Esophagus (tissue), 2 donors: ENCODE data around the gene RNLS. TPM values are rescaled to one million over a fixed set of nuclear protein-coding genes. Genes with fewer than 3 reads are reported as not detected.

Source experiments
- H3K27ac ChIP-seq, 2 donors: one replicate each; pipeline ENCODE4 v1.5.1; 2013; ENCODE audit warnings: low read depth in 2 of 2, mild to moderate bottlenecking in 2 of 2, inconsistent platforms in 1 of 2, low read length in 1 of 2, moderate library complexity in 1 of 2
- H3K27me3 ChIP-seq, 2 donors: one replicate each; pipeline ENCODE4 v1.6.1; 2013; ENCODE audit warnings: low read length in 2 of 2, control low read depth in 1 of 2, mild to moderate bottlenecking in 1 of 2; ENCODE audit not compliant: insufficient read depth in 2 of 2, control insufficient read depth in 1 of 2
- H3K36me3 ChIP-seq, 2 donors: one replicate each; pipeline ENCODE4 v1.6.1; 2013; ENCODE audit warnings: low read length in 1 of 2; ENCODE audit not compliant: control insufficient read depth in 2 of 2, insufficient read depth in 2 of 2
- H3K4me1 ChIP-seq, 2 donors: one replicate each; pipeline ENCODE4 v1.6.1; 2013; ENCODE audit warnings: low read length in 1 of 2; ENCODE audit not compliant: control insufficient read depth in 2 of 2, insufficient read depth in 2 of 2
- H3K4me3 ChIP-seq, 2 donors: one replicate each; pipeline ENCODE4 v1.5.1; 2013; ENCODE audit warnings: low read length in 2 of 2, mild to moderate bottlenecking in 2 of 2, low read depth in 1 of 2, moderate library complexity in 1 of 2
- H3K9me3 ChIP-seq, 2 donors: one replicate each; pipeline ENCODE4 v1.6.1; 2013; ENCODE audit warnings: mild to moderate bottlenecking in 2 of 2, low read depth in 1 of 2, low read length in 1 of 2, moderate library complexity in 1 of 2; ENCODE audit not compliant: control insufficient read depth in 2 of 2, insufficient read depth in 1 of 2
- WGBS, 2 donors: extraction: QIAGEN DNeasy Blood & Tissue Kit; methylation state at CpG; one replicate each; pipeline ENCODE4 v1.1.7; 2013; 5-methylcytosine and 5-hydroxymethylcytosine counted together
- polyA plus RNA-seq, 2 donors: library from polyadenylated mRNA; stranded (reverse); fragments of 200-250 nt; gene quantifications; one replicate each; pipeline ENCODE4 v1.2.3, GENCODE V29; 2013
- donor health status: healthy with polysubstance abuse.
- donor health status: Bipolar disorder and iron deficiency.

RNLS gene
- polyA plus RNA-seq, 2 donors = 3.3 to 6.7 TPM

DNA sequence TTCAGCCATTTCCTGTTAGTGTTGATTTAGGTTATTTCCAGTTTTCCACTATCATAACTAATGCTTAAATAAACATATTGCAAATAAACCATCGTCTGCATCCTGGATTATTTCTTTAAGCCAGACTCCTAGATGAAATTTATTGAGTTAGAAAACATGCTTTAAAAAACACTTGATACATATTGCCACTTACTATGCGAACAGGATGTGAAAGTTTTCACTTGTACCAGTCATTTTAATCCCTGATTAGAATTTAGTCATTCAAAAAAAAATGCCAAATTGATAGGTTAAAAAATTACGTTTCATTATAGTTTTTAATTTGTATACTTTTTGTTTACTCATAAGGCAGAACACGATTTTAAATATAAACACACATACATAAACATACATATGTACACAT is 309.6 kb downstream of the RNLS start:
- H3K4me3 ChIP-seq = no peak overlapping the region
- H3K9me3 ChIP-seq = no peaks in the 10 kb centered on the region
- H3K27ac ChIP-seq = no peak overlapping the region
- WGBS, 2 donors = 52 to 57% methylated on average over 4 of the region's 4 CpGs
- no peaks in the 10 kb centered on the region for H3K27me3 ChIP-seq
- H3K4me1 ChIP-seq = peaks cover 0 to 3% of the 10 kb centered on the region in 2 donors
- no peaks in the 10 kb centered on the region for H3K36me3 ChIP-seq

DNA sequence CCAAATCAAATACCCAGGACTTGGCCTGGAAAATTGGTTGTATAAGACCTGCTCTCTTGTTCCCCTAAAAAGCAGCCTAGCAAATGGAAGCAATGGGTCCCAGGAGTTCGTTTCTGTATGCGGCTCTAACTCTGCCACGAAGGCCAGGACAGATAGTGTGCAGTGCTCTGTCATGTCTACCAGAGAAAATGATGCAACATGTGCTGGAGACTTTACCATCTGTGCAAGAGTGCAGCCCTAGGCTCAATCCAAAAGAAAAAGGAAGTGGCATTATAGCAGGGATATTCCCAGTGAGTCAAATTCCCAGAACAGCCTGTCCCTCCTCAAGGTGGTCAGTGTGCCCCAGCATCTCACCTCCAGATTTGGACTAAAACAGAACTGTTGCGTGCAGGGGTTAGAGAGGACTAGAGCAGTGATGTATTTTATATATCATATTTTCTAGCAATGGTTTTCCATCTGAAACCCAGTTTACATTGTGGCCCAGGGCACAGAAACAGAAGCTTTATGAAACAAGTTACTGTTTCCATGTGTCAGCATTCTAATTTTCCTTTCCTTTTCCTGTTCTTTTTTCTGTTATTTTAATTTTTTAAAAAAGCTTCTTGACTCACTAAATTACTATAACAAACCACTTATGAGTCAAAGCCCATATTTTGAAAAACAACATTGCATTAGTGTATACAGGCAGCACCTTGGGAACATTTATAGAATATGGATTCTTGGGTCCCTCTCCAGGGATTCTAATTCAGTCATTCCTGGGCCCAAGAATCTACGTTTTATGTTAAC is 311.2 kb downstream of the RNLS start:
- H3K27me3 ChIP-seq = no peaks in the 10 kb centered on the region
- H3K36me3 ChIP-seq = no peaks in the 10 kb centered on the region
- 82 to 83% methylated on average over 5 of the region's 5 CpGs for WGBS, 2 donors
- H3K9me3 ChIP-seq = no peaks in the 10 kb centered on the region
- H3K4me3 ChIP-seq = no peak overlapping the region
- H3K4me1 ChIP-seq = peaks cover 0 to 3% of the 10 kb centered on the region in 2 donors
- H3K27ac ChIP-seq = peak overlapping the region in 1 of 2 donors; percentile 10

DNA sequence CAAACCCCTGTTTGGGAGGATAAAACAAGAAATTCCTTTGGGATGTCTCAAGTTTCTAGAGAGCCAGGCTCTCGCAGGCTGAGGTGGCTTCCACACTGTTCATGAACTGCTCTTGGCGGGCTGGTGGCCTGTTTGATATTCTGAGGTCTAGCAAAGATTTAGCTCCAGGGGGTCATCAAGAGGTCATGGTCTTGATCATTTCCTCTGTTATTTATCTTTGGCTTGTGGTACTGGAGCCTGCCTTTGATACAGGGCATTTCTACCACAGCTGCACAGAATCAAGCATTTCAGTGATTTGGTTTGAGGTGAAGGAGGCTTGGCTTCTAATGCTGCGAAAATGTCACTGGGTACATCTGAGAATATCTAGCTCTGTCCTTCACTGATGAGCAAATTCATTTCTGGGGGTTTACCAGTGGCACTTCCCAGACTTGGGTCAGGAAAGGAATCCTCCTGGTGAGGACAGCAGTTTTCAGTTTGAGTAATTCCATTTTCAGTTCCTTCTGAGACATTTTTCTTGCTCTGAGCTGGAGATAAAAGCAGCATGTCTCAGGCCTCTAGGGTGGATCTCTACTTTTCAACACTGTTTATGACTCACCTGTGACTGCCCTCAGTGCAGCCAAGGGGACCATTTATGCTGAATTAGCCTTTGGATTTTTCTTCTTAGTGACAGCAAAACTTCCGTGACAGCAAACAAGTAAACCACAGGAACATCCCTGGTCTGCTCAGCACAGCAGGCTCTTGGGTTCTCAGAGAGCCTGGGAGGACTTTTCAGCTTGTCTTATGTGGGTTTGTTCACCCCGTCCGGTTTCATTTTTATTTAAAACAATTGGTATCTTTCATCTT is 312.0 kb downstream of the RNLS start:
- no peaks in the 10 kb centered on the region for H3K27me3 ChIP-seq
- no peaks in the 10 kb centered on the region for H3K9me3 ChIP-seq
- 70 to 72% methylated on average over 6 of the region's 6 CpGs for WGBS, 2 donors
- H3K36me3 ChIP-seq = no peaks in the 10 kb centered on the region
- H3K27ac ChIP-seq = peak overlapping the region in 1 of 2 donors; percentile 47
- peaks cover 0 to 3% of the 10 kb centered on the region in 2 donors for H3K4me1 ChIP-seq
- no peak overlapping the region for H3K4me3 ChIP-seq

DNA sequence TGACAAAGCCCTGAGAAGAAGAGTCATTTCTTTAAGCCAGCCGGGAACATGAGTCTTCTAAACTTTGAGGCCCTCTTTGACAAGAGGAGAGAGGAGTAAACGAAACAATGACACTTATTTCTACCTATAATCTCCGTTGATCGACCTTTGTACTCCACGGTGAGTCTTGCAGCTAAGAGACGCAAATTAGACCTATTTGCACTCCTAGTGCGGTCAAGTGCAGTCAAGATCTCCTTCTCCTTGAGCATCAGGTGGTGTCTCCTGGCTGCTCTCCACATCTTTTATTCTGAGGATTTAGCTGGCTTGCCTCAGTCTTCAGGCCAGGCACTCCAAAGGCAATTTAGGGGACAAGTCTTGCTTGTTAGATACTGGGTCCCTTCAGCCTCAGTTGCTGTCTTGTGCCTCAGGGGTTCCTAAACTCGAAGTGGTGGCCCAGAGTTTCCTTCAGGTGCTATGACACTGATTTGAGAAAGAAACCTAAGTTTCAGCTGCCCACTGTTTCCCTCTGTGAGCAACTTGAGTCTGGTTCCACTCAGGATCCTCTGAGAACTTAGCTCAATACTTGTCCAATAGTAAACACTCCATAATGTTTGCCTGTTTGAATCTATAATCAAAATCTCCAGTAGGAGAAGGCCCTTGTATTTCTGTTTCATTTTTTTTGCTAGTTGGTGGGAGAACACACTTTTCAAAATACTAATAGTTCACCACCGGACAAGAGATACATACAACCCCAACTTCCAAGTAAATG is 312.9 kb downstream of the RNLS start:
- WGBS, 2 donors = 88 to 95% methylated on average over 9 of the region's 9 CpGs
- Histone ChIP-seq H3K36me3 (no peaks in the 10 kb centered on the region), H3K4me3 (no peak overlapping the region), H3K4me1 (peaks cover 0 to 3% of the 10 kb centered on the region in 2 donors), H3K27me3 (no peaks in the 10 kb centered on the region), H3K27ac (no peak overlapping the region), H3K9me3 (no peaks in the 10 kb centered on the region)

DNA sequence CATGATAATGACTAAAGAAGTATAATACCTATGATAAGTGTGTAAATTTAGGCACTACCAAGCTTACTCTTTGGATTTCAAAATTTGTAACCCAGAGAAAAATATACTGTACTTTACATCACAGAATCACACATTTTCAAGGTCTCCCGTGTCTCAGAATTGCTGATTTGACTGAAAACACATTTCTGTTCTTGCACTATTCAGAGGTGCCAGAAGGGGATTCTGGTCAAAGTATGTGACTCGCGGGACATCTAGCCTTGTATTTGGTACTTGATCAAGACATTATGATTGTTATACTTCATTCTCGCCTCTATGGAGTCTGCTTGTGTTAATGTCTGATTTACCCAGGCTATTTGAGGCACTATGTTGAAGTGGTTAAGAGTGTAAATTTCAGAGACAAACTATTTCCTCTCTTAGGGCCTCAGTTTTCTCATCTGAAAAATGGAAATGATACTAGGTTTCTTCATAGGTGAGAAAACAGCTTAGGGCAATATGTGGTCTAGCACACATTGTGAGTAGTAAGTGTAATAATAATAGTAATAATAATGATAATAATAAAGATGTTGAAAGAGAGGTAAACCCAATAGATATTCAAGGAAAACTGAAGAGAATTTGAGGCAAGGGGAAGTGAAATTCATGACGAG is 320.4 kb downstream of the RNLS start:
- H3K4me1 ChIP-seq = no peaks in the 10 kb centered on the region
- no peak overlapping the region for H3K4me3 ChIP-seq
- H3K36me3 ChIP-seq = no peaks in the 10 kb centered on the region
- WGBS, 2 donors = 90 to 91% methylated on average over 5 of the region's 5 CpGs
- H3K27ac ChIP-seq = no peak overlapping the region
- no peaks in the 10 kb centered on the region for H3K27me3 ChIP-seq
- H3K9me3 ChIP-seq = no peaks in the 10 kb centered on the region

DNA sequence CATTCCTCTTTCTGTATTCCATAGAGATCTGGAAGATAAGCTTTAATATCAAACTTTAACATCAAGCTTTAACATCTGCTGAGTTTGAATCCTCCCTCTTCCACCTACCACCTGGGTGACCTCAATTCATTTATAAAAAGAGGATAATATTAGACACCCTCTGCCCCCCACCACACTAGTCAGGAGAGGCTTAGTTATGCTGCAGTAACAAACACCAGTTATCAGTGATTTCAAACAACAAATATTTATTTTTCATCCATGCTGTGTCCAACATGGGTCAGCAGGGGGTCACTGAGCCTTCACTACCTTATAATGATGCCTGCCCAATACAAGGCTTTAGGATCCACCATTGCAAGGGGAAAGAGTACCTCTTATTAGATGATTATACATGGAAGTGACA is 322.0 kb downstream of the RNLS start:
- Histone ChIP-seq H3K4me1 (no peaks in the 10 kb centered on the region), H3K4me3 (no peak overlapping the region), H3K36me3 (no peaks in the 10 kb centered on the region), H3K27me3 (no peaks in the 10 kb centered on the region), H3K9me3 (no peaks in the 10 kb centered on the region), H3K27ac (no peak overlapping the region)

DNA sequence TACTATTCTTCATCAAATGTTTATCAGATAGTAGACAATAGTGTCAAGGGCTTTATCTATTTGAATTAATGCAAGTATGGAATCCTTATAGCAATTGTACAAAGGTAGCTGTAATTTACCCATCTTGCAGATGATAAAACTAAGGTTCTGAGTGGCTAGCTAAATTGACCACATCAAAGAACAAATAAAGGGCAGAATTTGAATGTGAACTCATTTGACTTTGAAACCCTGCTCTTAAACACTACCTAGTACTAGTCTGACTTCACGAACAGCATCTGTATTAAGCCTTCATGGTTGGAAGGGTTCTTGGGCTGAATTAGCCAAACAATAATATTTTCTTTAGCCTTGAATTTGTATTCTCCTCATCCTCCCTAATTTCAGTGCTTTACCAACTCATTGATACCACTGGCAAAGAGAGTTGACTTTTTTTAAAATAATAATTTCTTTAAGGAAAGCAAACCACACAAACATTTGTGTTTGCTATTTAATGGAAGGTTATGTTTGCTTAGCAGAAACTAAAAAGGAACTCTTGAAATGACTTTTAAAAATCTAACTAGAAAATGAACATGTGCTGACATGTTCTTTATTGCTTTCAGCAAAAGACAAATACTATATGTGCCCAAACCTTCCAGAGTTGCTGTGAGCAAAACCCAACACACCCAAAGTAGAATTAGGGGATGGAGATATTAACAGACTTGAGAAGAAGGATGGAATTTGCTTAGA is 322.6 kb downstream of the RNLS start:
- no peak overlapping the region for H3K4me3 ChIP-seq
- H3K36me3 ChIP-seq = no peaks in the 10 kb centered on the region
- no peaks in the 10 kb centered on the region for H3K27me3 ChIP-seq
- H3K4me1 ChIP-seq = no peaks in the 10 kb centered on the region
- no peaks in the 10 kb centered on the region for H3K9me3 ChIP-seq
- 77 to 88% methylated on average over 1 of the region's 1 CpG for WGBS, 2 donors
- H3K27ac ChIP-seq = no peak overlapping the region

DNA sequence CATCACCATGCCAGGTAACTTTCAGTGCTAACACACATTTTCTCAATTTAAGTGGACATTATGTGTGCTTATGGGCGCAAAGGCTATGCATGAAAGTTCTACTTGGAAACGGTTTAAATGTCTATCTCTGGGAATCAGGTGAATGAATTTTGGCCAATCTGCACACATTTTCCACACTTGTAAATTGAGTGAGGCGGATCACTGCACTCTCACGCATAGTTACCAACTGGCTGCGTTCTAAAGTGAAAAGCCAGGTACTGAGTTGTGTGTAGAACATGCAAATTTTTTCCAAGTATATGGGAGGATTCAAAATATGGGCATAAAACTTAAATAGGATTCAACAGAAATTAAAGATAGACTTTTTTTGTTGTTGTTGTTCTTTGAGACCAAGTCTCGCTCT is 323.7 kb downstream of the RNLS start:
- no peak overlapping the region for H3K4me3 ChIP-seq
- 97 to 98% methylated on average over 6 of the region's 6 CpGs for WGBS, 2 donors
- H3K9me3 ChIP-seq = no peaks in the 10 kb centered on the region
- no peaks in the 10 kb centered on the region for H3K4me1 ChIP-seq
- no peaks in the 10 kb centered on the region for H3K36me3 ChIP-seq
- H3K27me3 ChIP-seq = no peaks in the 10 kb centered on the region
- H3K27ac ChIP-seq = no peak overlapping the region

DNA sequence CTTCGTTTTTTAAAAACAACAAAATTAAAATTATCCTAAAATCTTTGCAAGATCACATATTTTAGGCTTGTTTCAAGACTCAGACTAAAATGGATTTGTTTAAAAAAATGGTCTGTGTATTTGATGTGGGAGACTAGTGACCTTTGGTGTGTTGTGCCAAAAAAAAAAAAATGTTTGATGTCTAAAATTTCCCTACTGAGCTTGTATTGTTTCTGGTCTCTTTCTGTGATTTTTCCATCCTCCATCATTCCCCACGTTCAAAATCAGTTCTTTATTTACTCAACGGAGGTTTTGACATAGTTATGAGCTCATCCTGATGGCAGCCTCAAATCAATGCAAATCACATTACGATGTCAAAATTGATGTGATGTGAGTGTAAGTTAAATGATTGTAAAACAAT is 326.2 kb downstream of the RNLS start:
- H3K4me3 ChIP-seq = no peak overlapping the region
- H3K27ac ChIP-seq = no peak overlapping the region
- 66 to 67% methylated on average over 4 of the region's 4 CpGs for WGBS, 2 donors
- peaks cover 0 to 2% of the 10 kb centered on the region in 2 donors for H3K4me1 ChIP-seq
- H3K9me3 ChIP-seq = no peaks in the 10 kb centered on the region
- no peaks in the 10 kb centered on the region for H3K36me3 ChIP-seq
- H3K27me3 ChIP-seq = no peaks in the 10 kb centered on the region
